Ecto neural progenitor cell (in vitro differentiated cells): ENCODE measurements around the gene NXN.
"Not testable (repeated sequence)": the region's sequence is repeated elsewhere in the genome, so short reads cannot be mapped to it uniquely, and the experiment has no call there.

Experiments
- DNase-seq: peaks from one replicate; pipeline ENCODE4 v3.0.0-alpha.2; 2018; ENCODE audit warnings: low spot score

Gene NXN

DNA sequence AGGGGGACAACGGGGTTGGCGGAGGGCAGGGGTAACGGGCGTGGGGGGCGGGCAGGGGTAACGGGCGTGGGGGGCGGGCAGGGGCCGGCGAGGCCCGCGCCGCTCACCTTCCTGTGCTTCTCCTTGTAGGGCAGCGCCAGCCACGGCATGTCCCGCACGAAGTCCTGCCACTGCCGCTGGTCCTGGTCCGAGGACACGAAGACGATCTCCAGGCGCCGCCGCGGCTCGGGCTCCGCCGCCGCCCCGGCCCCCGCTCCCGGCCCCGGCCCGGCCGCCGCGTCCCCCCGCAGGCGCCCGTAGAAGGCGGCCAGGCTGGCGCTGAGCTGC, 401 bp downstream of the NXN start:
- no peak for DNase-seq

DNA sequence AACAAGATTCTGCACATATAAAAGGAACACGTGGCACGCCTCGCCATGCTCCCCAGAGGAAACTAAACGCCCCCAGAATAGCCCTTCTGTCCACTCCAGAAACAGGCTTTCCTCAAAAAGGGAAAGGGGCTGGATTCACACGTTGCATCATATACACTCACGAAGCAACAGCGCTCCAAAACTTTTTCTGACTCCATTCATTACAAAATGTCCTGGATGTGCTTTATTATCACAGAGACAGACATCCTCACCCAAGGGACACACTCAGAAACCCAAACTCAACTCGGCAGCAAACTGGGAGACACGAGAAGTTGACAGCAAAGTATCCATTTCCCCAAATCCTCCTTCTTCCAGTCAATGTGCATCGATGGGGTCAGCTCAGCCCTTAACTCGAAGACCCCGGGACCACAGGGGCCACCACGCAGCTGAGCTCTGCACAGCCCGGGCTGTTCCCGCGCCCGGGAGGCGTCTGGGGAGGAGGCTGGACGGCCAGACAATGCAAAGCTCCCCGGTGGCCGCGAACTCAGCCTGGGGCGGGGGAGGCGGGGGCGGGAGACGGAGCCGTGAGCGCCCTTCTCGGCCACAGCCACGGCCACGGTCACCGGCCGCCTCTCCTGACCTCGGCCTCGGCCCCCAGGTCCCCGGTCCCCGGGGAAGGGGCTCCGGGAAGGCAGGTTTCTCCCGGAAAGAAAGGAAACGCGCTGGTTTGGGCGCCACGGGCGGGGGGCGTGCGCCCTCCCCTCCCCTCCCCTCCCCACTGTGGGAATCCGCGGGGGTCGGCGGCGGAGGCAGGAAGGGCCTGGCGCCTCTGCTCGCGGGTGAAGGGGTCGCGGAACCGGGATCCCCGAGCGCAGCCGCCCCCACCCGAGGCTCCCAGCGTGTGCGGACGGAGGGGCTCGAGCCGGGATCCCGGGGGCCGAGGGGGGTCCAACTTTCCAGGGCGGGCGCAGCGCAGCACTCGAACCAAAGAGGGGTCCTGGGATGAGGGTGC, 1.2 kb downstream of the NXN start:
- peak; percentile 84 for DNase-seq

DNA sequence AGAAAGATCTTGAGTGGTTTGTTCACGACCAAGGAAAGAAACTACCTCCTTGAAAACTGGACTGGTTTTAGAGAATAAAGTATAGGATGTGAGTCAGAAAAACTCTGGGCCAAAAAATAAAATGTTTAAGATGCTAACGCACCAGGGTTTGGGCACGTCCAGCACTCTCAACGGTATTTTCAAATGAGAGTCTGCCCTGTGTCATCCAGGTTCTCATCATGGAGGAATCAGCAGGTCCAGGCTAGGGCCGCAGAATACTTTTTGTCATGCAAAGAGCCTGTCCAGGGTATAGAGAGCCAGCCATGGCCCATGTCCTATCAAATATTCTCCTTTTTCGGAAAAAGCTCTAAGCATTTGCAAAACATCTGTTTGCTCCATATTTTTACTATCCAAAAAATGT, 2.4 kb downstream of the NXN start:
- no peak for DNase-seq

GRCh38 chr17:976312-976711, 3.3 kb downstream of the NXN start:
- DNase-seq, result no peak

DNA sequence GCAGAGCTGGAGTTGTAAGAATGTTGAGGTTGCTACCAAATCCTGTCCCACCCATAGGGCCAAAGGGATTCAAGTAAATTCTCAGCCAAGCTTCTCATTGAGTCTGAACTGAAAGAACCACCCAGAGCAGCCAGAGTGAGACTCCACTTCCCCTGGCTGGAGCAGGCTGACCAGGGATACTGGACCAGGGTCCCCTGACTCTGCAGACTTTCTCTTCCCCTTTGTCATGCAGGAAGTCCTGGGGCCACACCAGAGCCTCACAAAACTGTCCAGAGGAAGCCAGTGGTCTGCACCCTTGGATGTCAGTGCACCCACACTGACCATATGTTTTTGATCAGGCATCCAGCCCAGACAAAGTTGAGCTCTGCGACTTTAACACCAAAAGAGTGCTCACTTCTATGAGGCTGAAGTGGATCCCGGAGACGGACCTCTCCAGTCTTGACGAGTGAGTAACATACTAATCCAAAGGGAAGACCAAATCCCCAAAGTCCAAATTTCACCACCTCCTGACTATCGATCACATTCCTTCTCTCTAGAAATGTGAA, 4.1 kb downstream of the NXN start:
- DNase-seq, result no peak

- DNase-seq, result not testable (repeated sequence)
These were observed 4.8 kb downstream of the NXN start for GRCh38 chr17:974778-975177.

DNA sequence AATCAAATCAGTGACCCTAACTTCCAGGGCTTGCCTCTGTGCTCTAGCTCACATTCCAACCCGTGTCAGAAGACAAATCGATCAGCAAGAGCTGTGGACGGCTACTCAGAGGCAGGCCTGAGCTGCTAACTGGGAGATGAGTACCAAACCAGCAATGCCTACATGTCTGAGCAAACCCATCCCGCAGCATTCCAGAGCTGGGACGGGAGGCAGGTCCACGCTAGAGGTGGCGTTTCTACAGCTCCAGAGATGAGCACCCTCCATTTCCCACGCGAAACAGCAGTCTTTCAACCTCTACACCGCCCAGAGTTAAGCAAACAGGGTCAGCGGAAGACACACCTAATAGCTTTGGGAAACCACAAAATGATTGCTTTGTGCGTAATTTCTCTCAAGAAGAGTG, 6.5 kb downstream of the NXN start:
- DNase-seq, result no peak

GRCh38 chr17:971861-972260, 7.7 kb downstream of the NXN start:
- not testable (repeated sequence) for DNase-seq

DNA sequence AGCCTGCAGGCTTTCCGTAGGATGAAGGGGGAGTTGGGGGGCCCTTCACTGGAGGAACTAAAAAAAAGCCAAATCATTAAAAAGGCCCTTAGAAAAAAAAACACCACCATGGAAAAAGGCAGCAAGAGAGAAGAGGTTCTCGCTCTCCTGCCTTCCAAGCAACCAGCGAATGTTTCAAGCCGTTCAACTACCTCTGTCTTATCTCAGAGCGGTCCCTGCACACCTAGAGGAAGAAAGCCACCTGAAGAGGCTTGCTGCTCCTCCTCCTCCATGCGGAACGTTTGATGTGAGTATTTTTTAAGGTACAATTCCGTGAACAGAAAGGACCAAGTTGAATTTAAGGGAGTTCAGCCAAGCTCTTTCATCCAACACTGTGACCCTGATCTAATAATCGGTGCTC, 9.2 kb downstream of the NXN start:
- no peak for DNase-seq

- DNase-seq, result no peak
These were observed 9.7 kb downstream of the NXN start for GRCh38 chr17:969811-970355.

GRCh38 chr17:968812-969730, 10.5 kb downstream of the NXN start:
- DNase-seq, result no peak

DNA sequence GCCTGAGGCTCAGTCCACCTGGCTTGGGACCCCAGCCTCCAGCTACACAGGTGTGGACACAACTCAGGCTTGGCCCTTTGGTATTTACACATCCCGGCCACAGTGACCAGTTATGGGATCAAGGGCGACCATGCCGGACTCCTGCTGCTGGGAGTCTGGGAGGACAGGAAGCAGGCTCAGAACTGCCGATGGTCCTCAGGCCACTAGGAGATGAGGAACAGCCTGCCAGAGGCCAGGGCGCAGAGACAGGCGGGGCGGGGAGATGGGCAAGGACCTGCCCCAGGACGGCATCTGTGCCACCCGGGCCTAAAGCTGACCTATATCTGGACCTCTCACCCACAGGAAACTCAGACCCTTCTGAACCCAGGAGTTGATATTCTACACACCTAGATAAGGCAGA, 12.5 kb downstream of the NXN start:
- DNase-seq, result no peak

GRCh38 chr17:965311-965989, 14.1 kb downstream of the NXN start:
- no peak for DNase-seq

DNA sequence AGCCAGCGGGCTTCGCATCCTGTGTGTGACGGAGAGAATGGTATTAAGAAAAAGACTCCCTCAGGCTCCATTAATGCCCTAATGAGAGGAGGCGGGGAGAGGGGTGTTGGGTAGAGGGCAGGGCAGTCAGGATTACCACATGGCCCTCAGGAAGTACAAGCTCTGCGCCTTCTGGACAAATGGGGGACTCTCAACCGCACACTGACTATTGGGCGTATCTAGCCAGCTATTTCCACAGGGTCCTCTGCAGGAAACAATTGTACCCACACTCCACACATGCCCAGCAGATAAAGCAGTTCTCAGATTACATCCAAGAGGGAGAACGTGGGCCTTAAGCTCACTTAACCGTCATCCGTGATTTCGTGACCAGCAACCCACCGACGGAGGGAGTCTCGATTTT, 14.7 kb downstream of the NXN start:
- no peak for DNase-seq

DNA sequence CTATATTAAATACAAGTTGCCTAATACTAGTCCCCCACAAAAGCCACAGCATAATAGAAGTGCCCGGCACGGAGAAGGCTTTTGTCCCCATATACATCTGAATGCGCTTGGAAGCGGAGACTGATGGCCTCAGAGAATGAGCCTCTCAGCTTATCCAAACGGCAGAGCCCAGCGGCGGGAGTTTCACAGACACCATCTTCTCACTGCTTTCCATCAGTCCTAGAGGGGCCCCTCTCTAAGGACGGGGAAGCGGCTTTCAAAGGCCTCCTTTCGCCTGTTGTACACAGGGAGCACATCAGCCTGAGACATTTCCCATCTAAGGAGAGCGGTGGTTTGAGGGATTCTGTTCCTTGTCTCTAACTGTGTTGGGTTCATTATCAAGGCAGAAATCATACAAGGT, 16.9 kb downstream of the NXN start:
- DNase-seq, result peak; percentile 77

- DNase-seq, result no peak
These were observed 17.4 kb downstream of the NXN start for GRCh38 chr17:962166-962565.

- no peak for DNase-seq
These were observed 20.7 kb downstream of the NXN start for GRCh38 chr17:958712-959451.

DNA sequence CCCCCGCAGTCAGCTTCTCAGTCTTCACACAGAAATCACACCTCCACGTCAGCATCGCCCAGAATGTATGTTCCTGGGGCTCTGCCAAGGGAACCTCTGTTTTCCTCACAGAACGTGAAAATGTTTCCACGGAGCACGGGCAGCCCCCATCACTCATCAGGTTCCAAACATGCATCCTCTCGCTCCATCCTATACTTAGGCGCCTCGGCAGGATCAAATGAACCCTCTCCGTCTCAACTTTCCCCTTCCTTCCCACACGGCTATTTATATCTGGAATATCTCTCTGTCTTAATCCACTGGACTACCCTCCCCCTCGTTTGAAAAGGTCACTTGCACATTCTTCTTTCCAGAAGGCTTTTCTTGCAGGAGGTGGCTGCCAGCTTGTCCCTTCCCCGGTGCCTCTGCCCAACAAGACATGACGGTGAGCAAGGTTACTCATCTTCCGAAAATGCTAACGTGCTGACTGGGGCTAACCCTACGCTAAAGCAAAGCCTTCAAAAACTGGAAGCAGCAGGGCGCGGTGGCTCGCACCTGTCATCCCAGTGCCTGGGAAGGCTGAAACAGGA, 21.6 kb downstream of the NXN start:
- DNase-seq, result no peak

DNA sequence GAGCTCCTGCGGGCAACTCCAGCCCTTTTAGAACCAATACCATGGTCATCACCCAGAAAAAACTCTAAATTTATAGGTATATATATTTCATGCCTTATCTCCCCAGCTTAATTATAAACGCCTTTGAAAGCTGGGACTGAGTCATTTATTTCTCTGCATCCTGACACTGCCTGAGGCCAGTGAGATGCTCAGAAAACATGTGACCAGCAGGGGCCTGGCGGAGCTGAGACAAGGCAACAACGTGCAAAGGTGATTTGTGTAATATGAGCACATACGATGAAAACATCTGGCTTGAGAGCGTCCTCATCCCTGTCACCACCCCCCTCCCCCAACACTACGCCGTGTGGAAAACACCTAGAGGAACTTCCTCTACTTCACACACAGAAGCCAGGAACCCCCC, 22.7 kb downstream of the NXN start:
- DNase-seq, result no peak

DNA sequence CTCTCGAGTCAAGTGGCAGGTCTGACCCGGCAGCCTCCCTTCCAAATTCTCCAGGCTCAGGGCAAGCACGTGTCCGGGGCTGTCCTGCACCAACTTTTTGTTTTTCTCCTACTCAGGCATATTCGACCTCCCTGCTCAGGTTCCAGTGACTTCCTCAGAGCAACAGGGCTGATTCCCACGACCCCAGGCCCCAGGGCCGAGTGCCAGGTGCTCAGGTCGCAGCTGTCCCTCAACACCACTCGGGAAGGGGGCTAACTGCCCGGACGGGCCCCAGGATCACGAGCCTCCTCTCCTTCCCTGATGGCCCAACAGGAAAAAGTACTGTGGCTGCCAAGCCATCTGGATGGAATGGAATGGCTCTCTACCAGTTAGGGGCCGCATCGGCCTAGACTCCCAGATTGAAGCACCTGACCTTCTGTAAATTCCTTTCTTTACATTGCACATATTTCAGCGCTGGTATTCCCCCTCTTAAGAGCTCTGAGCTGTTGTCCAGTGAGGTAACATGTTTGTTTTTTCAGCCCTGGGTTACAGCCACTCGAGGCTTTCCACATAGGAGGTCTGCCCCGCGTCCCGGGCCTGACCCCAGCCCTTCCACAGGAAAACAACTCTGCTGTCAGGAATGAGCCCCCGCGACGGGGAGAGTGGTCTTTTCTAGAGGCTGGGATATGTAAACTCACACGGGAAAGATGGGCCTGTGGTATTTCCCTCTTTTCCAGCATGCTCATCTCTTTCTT, 25.0 kb downstream of the NXN start:
- no peak for DNase-seq
